ENCODE data around the gene SMIM3.

Gene SMIM3

DNA sequence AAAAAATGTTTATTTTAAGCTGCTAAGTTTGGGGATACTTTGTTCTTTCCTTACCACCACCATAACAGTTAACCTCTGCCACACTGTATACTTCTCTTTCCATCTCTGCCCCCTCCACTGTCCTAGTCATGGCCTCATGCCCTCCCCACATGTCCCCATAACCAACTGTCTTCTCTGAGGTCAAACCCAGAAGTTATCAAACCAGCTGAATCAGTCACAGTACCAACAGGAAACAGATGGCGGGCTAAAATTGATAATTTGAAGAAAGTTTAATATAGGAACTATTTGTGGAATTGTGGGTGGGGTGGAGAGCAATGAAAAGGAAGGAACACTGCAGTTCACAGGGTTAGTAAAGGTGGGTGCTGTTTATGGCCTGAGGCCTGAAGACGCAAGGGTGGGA, 14.0 kb upstream of the SMIM3 start:
- Histone ChIP-seq H3K4me3 (ENCODE audit: low read length in 2 of 2) (no peak overlapping the region), H3K9me3 (ENCODE audit: control insufficient read depth in 2 of 2, low read length in 2 of 2) (no peaks in the 10 kb centered on the region), H3K9ac (ENCODE audit: low read depth in 1 of 2, low read length in 2 of 2) (no peak overlapping the region), H3K27me3 (ENCODE audit: control insufficient read depth in 2 of 2, insufficient read depth in 2 of 2, low read length in 2 of 2) (no peaks in the 10 kb centered on the region), H3K27ac (ENCODE audit: low read depth in 2 of 2, low read length in 2 of 2) (peak overlapping the region in 1 of 2 donors; percentile 56), H3K36me3 (ENCODE audit: control insufficient read depth in 2 of 2, insufficient read depth in 2 of 2, low read length in 2 of 2) (no peaks in the 10 kb centered on the region), H3K4me1 (ENCODE audit: control insufficient read depth in 2 of 2, insufficient read depth in 2 of 2, low read length in 2 of 2) (no peaks in the 10 kb centered on the region)

DNA sequence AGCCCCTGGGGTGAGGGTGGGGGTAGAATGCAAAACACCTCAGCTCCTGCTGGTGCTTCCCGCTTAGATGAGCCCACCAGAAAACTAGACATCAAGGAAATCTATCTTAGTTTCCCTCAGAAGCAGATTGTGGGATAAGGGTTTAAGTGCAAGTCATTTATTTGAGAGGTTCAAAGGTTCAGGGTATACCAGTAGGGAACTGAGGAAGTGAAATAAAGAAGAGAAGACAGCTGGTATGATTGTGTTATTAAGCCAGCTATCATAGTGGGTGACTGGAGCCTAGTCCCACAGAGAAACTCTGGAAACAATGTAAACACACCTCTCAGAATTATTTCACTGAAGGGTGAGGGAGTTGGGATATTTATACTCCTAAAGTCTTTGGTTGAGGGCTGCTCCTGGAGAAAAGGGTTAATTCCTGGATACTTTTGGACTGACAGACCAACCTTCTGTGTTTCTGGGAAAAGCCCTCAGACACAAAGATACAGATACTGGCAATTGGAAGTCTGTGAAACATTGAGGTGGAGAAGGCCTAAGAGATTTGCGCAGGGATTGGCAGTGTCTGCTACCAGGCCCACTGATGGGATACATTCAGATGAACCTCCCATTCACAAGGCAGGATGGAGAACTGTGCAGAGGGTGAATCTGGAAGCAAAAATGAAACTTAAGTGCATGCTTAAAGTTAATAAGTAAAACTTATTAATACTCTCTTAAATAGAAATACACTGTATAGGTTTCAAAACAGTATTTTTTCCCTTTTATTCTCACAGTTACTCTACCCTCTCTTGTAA, 13.4 kb upstream of the SMIM3 start:
- H3K36me3 ChIP-seq (ENCODE audit: control insufficient read depth in 2 of 2, insufficient read depth in 2 of 2, low read length in 2 of 2): no peaks in the 10 kb centered on the region
- no peaks in the 10 kb centered on the region for H3K9me3 ChIP-seq (ENCODE audit: control insufficient read depth in 2 of 2, low read length in 2 of 2)
- no peak overlapping the region for H3K4me3 ChIP-seq (ENCODE audit: low read length in 2 of 2)
- no peak overlapping the region for H3K9ac ChIP-seq (ENCODE audit: low read depth in 1 of 2, low read length in 2 of 2)
- H3K27ac ChIP-seq (ENCODE audit: low read depth in 2 of 2, low read length in 2 of 2): peak overlapping the region in 1 of 2 donors; percentile 56
- H3K27me3 ChIP-seq (ENCODE audit: control insufficient read depth in 2 of 2, insufficient read depth in 2 of 2, low read length in 2 of 2): no peaks in the 10 kb centered on the region
- no peaks in the 10 kb centered on the region for H3K4me1 ChIP-seq (ENCODE audit: control insufficient read depth in 2 of 2, insufficient read depth in 2 of 2, low read length in 2 of 2)

DNA sequence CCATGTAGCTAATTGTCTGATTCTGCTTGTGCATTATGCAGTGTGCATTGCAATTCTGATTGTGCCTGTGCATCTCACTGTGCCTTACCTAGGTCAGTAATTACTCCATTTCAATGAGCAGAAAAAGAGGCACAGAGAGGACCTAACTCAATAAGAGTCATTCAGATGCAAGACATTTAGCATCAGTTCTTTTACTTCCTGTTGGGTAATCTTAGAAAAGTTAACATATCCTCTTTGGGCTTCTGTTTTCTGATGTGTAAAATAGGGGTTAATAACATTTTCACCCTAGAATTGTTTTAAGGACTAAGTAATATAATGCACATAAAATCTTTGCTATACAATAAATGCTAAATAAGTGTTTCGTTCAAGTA, 12.8 kb upstream of the SMIM3 start:
- H3K4me1 ChIP-seq (ENCODE audit: control insufficient read depth in 2 of 2, insufficient read depth in 2 of 2, low read length in 2 of 2): no peaks in the 10 kb centered on the region
- no peak overlapping the region for H3K27ac ChIP-seq (ENCODE audit: low read depth in 2 of 2, low read length in 2 of 2)
- no peak overlapping the region for H3K4me3 ChIP-seq (ENCODE audit: low read length in 2 of 2)
- no peaks in the 10 kb centered on the region for H3K9me3 ChIP-seq (ENCODE audit: control insufficient read depth in 2 of 2, low read length in 2 of 2)
- H3K36me3 ChIP-seq (ENCODE audit: control insufficient read depth in 2 of 2, insufficient read depth in 2 of 2, low read length in 2 of 2): no peaks in the 10 kb centered on the region
- no peaks in the 10 kb centered on the region for H3K27me3 ChIP-seq (ENCODE audit: control insufficient read depth in 2 of 2, insufficient read depth in 2 of 2, low read length in 2 of 2)
- no peak overlapping the region for H3K9ac ChIP-seq (ENCODE audit: low read depth in 1 of 2, low read length in 2 of 2)

DNA sequence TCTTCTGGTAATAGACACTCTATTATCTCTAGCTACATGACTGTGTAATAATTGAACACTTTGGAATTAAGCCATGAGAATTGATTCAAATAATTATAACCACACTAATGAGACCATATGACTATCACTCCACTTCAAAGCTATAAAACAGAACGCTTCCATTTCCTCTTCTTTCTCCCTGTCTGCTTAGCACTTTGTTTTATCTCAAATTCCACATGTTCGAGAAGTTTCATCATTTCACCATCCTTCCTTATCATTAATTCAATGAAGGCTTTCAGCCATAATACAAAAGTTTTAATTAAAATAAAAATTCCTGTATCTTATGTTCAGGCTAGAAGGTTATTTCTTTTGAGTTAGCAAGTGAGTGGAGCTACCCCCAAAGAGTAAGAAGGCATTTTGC, 12.3 kb upstream of the SMIM3 start:
- H3K4me3 ChIP-seq (ENCODE audit: low read length in 2 of 2): no peak overlapping the region
- no peak overlapping the region for H3K9ac ChIP-seq (ENCODE audit: low read depth in 1 of 2, low read length in 2 of 2)
- no peaks in the 10 kb centered on the region for H3K27me3 ChIP-seq (ENCODE audit: control insufficient read depth in 2 of 2, insufficient read depth in 2 of 2, low read length in 2 of 2)
- no peaks in the 10 kb centered on the region for H3K9me3 ChIP-seq (ENCODE audit: control insufficient read depth in 2 of 2, low read length in 2 of 2)
- H3K27ac ChIP-seq (ENCODE audit: low read depth in 2 of 2, low read length in 2 of 2): no peak overlapping the region
- H3K4me1 ChIP-seq (ENCODE audit: control insufficient read depth in 2 of 2, insufficient read depth in 2 of 2, low read length in 2 of 2): no peaks in the 10 kb centered on the region
- no peaks in the 10 kb centered on the region for H3K36me3 ChIP-seq (ENCODE audit: control insufficient read depth in 2 of 2, insufficient read depth in 2 of 2, low read length in 2 of 2)

DNA sequence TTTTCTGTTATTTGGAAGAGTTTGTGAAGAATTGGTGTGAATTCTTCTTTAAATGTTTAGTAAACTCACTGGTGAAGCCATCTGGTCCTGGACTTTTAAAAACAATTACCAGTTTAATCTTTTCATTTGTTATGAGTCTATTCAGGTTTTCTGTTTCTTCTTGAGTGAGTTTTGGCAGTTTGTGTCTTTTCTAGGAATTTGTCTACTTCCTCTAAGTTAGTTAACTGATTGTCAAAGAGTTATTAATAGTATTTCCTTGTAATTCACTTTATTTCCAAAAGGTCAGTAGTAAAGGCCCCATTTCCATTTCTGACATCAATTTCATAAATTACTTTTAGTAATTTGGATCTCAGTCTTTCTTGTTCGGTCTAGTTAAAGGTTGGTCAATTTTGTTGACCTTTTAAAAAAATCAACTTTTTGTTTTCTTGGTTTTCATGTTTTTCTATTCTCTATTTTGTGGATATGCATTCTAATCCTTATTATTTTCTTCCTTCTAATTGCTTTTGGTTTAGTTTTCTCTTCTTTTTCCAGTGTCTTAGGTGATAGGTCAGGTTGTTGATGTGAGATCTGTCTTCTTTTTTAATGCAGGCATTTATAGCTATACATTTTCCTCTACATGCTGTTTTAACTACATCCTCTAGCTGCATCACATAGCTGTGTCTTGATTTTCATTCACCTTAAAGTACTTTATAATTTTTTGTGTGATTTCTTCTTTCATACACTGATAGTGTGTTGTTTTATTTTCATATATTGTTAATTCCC, 7.3 kb upstream of the SMIM3 start:
- H3K9me3 ChIP-seq (ENCODE audit: control insufficient read depth in 2 of 2, low read length in 2 of 2): no peaks in the 10 kb centered on the region
- no peak overlapping the region for H3K9ac ChIP-seq (ENCODE audit: low read depth in 1 of 2, low read length in 2 of 2)
- H3K27me3 ChIP-seq (ENCODE audit: control insufficient read depth in 2 of 2, insufficient read depth in 2 of 2, low read length in 2 of 2): no peaks in the 10 kb centered on the region
- no peak overlapping the region for H3K27ac ChIP-seq (ENCODE audit: low read depth in 2 of 2, low read length in 2 of 2)
- no peak overlapping the region for H3K4me3 ChIP-seq (ENCODE audit: low read length in 2 of 2)
- H3K4me1 ChIP-seq (ENCODE audit: control insufficient read depth in 2 of 2, insufficient read depth in 2 of 2, low read length in 2 of 2): no peaks in the 10 kb centered on the region
- no peaks in the 10 kb centered on the region for H3K36me3 ChIP-seq (ENCODE audit: control insufficient read depth in 2 of 2, insufficient read depth in 2 of 2, low read length in 2 of 2)

DNA sequence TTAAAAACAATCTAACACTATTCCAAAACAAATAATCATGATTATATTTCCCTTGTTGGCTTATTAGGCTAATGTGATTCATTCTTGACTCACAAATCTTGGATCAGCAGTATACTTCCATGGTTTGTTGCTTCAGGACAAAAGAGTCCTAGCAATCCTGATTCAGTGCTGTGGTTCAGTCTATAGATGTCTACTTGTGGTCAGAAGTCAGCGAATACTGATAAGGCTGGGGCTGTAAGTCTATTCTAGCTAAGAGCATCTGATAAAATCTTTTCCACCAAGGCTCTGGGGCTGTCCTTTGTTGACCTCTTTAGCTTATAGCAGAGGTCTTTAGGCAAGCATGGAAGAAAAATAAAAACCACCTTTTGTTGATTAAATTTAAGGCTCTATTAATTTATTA, 4.4 kb upstream of the SMIM3 start:
- no peaks in the 10 kb centered on the region for H3K27me3 ChIP-seq (ENCODE audit: control insufficient read depth in 2 of 2, insufficient read depth in 2 of 2, low read length in 2 of 2)
- no peak overlapping the region for H3K9ac ChIP-seq (ENCODE audit: low read depth in 1 of 2, low read length in 2 of 2)
- H3K36me3 ChIP-seq (ENCODE audit: control insufficient read depth in 2 of 2, insufficient read depth in 2 of 2, low read length in 2 of 2): no peaks in the 10 kb centered on the region
- H3K4me3 ChIP-seq (ENCODE audit: low read length in 2 of 2): no peak overlapping the region
- H3K4me1 ChIP-seq (ENCODE audit: control insufficient read depth in 2 of 2, insufficient read depth in 2 of 2, low read length in 2 of 2): peaks cover 3 to 6% of the 10 kb centered on the region in 2 donors
- H3K9me3 ChIP-seq (ENCODE audit: control insufficient read depth in 2 of 2, low read length in 2 of 2): no peaks in the 10 kb centered on the region
- no peak overlapping the region for H3K27ac ChIP-seq (ENCODE audit: low read depth in 2 of 2, low read length in 2 of 2)

DNA sequence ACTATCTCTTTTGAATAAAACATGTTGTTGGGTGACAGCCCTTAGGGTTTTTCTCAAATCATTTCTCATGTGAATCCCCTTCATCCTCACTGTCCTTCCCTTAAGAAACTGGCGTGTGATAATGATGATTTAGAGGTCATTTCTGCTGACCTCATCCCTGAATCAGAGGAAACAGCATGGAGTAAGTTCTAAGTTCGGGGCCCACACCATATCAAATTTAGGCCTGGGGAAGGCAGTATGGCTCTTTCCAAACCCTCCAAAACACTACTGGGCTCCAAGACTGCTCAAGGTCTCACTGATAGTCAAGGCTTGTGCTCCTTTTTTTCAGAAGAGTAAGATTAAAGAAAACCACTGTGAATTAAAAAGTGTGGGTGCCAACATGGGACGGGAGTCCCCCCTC, 872 bp upstream of the SMIM3 start:
- Histone ChIP-seq H3K27me3 (ENCODE audit: control insufficient read depth in 2 of 2, insufficient read depth in 2 of 2, low read length in 2 of 2) (no peaks in the 10 kb centered on the region), H3K9ac (ENCODE audit: low read depth in 1 of 2, low read length in 2 of 2) (peak overlapping the region in 1 of 2 donors; percentile 85), H3K27ac (ENCODE audit: low read depth in 2 of 2, low read length in 2 of 2) (peak overlapping the region; percentile 84 to 86), H3K9me3 (ENCODE audit: control insufficient read depth in 2 of 2, low read length in 2 of 2) (no peaks in the 10 kb centered on the region), H3K36me3 (ENCODE audit: control insufficient read depth in 2 of 2, insufficient read depth in 2 of 2, low read length in 2 of 2) (no peaks in the 10 kb centered on the region), H3K4me3 (ENCODE audit: low read length in 2 of 2) (peak overlapping the region in 1 of 2 donors; percentile 89), H3K4me1 (ENCODE audit: control insufficient read depth in 2 of 2, insufficient read depth in 2 of 2, low read length in 2 of 2) (peaks cover 33 to 41% of the 10 kb centered on the region in 2 donors)

DNA sequence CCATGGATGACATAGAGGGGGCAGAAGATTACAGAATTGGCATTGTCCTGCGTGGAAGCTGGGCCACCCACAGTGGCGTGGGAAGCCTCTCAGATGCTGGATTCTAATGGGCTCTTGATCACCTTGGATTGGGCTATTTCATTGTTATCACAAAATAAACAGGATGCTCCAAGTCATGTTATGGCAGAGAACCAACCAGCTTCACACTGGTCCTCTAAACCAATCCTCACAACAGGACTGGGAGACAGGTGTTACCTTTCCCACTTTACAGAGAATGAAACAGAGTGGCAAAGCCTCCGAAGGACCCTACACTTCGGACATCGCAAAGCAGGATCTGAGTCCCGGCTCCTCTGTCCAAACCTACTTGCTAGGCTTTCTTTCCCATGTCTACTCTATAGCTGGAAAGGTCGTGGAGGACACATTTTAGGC, 455 bp upstream of the SMIM3 start:
- no peaks in the 10 kb centered on the region for H3K9me3 ChIP-seq (ENCODE audit: control insufficient read depth in 2 of 2, low read length in 2 of 2)
- no peaks in the 10 kb centered on the region for H3K36me3 ChIP-seq (ENCODE audit: control insufficient read depth in 2 of 2, insufficient read depth in 2 of 2, low read length in 2 of 2)
- peaks cover 37 to 45% of the 10 kb centered on the region in 2 donors for H3K4me1 ChIP-seq (ENCODE audit: control insufficient read depth in 2 of 2, insufficient read depth in 2 of 2, low read length in 2 of 2)

DNA sequence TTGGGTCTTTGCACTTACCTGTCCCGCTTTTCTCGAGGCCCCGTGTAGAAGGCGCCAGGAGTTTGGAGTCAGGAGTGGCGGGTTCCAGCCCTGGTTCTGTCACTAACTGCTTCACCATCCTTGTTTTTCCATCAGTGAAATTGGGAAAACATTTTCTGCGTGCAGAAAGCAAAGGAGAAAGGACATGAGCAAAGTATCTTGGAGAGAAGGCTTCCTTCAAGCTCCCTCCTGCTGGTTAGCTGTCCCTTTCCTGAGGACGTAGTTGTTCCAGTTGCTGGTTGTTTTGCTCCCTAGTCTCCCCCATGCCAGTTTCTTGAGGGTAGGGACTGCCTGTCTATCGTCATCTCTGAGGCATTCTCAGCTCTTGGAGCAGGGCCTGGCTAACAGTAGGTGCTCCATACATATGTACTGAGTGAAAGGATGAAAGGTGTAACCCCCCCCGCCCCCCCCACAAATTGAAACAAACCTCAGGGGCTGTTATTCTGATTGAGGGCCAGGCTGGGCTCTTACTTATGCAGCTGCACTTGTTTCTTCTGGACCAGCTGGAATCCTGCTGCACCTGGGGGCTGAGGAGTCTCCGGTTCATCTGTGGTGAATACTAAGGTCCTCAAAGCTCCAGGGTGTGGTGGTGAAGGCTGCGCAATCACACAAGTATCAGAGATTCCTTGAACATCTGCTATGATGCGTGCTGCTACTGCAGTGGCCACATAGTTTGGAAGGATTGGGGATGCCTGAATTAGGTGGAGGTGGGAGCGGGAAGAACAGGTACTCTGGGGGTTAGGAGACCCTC, 1.0 kb downstream of the SMIM3 start:
- Histone ChIP-seq H3K27me3 (ENCODE audit: control insufficient read depth in 2 of 2, insufficient read depth in 2 of 2, low read length in 2 of 2) (no peaks in the 10 kb centered on the region), H3K4me3 (ENCODE audit: low read length in 2 of 2) (peak overlapping the region; percentile 79 to 89), H3K9me3 (ENCODE audit: control insufficient read depth in 2 of 2, low read length in 2 of 2) (no peaks in the 10 kb centered on the region), H3K27ac (ENCODE audit: low read depth in 2 of 2, low read length in 2 of 2) (peak overlapping the region; percentile 84 to 86), H3K9ac (ENCODE audit: low read depth in 1 of 2, low read length in 2 of 2) (peak overlapping the region; percentile 85), H3K4me1 (ENCODE audit: control insufficient read depth in 2 of 2, insufficient read depth in 2 of 2, low read length in 2 of 2) (peaks cover 47 to 49% of the 10 kb centered on the region in 2 donors), H3K36me3 (ENCODE audit: control insufficient read depth in 2 of 2, insufficient read depth in 2 of 2, low read length in 2 of 2) (no peaks in the 10 kb centered on the region)

More for the DNA sequence above, 455 bp upstream of the SMIM3 start:
- Histone ChIP-seq H3K27me3 (ENCODE audit: control insufficient read depth in 2 of 2, insufficient read depth in 2 of 2, low read length in 2 of 2) (no peaks in the 10 kb centered on the region), H3K9ac (ENCODE audit: low read depth in 1 of 2, low read length in 2 of 2) (peak overlapping the region; percentile 85), H3K4me3 (ENCODE audit: low read length in 2 of 2) (peak overlapping the region; percentile 79 to 89), H3K27ac (ENCODE audit: low read depth in 2 of 2, low read length in 2 of 2) (peak overlapping the region; percentile 84 to 86)
